Measurements from ENCODE around the gene NEURL1.

DNA sequence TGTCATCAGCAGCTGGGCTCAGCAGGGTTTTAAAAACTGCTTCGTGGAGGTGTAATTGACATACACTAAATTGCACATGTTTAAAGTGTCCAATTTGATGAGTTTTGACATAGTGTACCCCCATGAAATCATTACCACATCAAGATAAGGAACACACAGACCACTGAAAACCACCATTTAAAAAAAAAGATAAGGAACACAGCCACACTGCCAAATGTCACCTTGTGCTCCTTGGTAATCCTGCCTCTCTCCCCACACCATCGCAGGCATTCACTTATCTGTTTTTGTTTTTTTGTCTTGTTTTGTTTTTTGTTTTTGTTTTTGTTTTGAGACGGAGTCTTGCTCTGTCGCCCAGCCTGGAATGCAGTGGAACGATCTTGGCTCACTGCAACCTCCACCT lies 75.0 kb downstream of the NEURL1 start:
- TF ChIP-seq CTCF (IDR thresholded peaks at IDR 0.05; ENCODE audit: low read depth, low read length), result no peak
- no peak for TF ChIP-seq POLR2A (IDR thresholded peaks at IDR 0.05; ENCODE audit: extremely low read depth, insufficient read length)
- TF ChIP-seq, protein P1, sequence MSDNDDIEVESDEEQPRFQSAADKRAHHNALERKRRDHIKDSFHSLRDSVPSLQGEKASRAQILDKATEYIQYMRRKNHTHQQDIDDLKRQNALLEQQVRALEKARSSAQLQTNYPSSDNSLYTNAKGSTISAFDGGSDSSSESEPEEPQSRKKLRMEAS (IDR thresholded peaks at IDR 0.05; ENCODE audit: low read depth, low read length), result no peak
- no peak for TF ChIP-seq MYC (IDR thresholded peaks at IDR 0.05; ENCODE audit: low read depth, low read length)

All from NB4 (cell line).